Inferior parietal cortex (tissue), 1 donor: Measurements from ENCODE around the gene ZNF101.
A peak's percentile ranks its signal among the peaks of the same experiment; 100 is the strongest.

Experiments used
- DNase-seq: peaks from one replicate; pipeline ENCODE4 v3.0.0-alpha.2; 2016; ENCODE audit errors: extremely low spot score

The ZNF101 gene

DNA sequence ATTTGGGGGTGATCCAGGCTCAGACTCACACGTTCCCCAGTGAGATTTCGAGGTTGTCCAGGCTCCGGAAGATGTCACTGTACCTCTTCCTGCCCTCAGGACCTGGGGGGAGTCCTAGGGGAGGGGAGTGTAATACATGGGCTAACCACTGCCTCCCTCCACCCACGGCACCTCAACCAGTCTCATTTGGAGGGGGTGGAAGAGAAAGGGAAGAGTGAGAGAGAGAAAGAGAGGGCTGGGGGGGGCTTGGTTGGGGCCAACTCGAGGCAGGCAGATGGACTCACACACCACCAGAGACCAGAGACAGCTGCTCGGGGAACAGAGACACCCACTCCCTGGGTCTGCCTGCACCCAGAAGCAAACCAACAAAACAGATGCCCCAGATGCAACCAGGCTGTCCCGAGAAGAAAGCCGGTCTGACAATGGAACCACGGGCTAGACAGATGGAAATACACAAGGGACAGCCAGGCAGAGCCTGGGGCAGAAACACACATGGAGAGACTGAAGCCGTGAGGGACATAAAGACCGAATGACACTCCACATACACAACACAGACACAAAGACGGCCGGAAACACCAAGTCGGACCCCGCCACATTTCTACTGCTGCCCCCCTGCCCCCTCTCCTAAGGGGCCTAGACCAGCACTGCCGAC is 26.0 kb upstream of the ZNF101 start:
- DNase-seq = no peak

DNA sequence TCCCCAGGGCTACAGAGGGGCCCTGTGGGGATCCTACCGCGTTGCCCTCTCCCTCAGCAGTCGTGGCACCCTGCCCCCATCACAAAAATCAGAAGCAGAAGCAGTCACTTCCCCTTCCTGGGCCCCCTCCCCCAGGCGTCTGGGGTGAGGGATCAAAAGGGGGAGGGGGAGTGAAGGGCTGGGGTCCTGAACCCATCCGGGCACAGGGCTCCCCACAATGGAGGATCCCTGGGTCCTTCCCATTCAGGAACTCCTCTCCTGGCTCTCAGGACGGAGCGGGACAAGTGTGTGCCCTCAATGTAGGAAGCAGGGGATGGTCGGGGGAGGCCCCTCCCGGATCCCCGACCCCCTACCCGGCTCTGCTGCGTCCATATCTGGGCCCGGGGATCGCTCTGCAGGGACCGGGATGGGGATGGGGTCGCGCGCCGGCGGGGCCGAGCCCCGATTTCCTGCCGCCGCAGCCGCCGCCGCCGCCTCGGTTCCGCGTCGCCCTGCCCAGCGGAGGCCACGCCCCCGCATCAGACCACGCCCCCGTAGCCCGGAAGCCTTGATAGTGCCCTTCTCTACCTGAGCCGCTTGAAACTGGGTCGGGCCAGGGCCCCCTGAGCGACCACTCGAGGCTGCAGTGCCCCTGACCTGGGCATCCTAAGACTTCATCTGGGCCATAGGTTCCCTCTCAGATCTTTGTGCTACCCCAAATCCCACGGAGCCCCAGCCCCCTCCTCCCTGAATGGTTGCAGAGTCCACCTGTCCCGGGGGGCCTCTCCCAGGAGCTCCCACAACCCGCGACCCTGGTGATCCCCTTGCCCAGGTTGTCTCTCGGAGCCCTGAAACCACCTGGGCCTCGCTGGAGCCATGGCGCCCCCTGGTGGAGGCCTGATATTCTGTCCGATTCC is 25.2 kb upstream of the ZNF101 start, which contains the start of gene GMIP:
Gene GMIP (minus strand): TSS at position 500 of the 896 bp plus-strand sequence. CDS start 128 bp downstream, at position 372.
- peak; percentile 69 for DNase-seq

DNA sequence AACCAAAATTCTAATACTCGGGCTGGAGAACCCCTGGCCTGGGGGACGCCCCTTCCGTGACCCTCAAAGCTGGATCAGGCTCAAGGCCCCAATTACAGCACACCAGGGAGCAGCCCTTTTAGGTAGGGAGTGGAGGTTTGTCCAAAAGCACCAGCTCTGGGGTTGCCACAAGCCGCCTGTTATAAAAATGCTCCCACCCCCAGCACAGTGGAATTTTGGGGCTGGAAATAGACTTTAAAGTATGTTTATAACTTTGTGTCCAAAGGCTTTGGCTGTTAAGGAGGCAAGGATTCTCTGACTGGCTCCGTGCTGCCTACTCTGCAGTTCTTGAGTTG is 24.6 kb upstream of the ZNF101 start:
- no peak for DNase-seq

DNA sequence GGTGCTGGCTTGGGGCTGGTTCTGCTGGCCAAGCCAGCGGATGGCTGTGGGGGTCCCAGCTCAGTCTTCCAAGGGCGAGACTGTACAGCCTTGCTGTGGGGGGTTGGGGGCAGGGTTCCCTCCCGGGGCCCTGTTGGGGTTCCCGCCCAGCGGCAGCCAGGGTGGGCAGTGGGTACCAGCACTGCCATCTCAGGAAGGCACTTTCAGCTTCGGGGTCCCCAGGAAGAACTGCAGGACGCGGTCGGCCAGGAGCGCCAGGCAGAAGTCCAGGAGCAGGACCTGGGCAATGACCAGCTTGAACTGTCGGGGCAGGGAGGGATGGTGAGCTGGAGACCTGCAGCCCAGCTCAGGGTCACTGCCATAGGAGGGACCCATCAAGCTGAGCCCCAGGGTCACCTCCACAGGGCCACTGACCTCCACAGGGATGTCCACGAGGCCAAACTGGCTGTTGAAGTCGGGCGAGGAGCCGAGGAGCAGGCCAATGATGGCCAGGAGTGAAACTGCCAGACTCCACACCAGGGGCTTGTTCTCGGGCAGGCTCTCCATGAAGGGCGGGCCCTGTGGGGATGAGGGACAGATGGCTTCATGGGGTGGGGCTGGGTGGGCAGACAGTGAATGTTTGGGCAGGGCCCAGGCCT is 23.3 kb upstream of the ZNF101 start:
- no peak for DNase-seq

DNA sequence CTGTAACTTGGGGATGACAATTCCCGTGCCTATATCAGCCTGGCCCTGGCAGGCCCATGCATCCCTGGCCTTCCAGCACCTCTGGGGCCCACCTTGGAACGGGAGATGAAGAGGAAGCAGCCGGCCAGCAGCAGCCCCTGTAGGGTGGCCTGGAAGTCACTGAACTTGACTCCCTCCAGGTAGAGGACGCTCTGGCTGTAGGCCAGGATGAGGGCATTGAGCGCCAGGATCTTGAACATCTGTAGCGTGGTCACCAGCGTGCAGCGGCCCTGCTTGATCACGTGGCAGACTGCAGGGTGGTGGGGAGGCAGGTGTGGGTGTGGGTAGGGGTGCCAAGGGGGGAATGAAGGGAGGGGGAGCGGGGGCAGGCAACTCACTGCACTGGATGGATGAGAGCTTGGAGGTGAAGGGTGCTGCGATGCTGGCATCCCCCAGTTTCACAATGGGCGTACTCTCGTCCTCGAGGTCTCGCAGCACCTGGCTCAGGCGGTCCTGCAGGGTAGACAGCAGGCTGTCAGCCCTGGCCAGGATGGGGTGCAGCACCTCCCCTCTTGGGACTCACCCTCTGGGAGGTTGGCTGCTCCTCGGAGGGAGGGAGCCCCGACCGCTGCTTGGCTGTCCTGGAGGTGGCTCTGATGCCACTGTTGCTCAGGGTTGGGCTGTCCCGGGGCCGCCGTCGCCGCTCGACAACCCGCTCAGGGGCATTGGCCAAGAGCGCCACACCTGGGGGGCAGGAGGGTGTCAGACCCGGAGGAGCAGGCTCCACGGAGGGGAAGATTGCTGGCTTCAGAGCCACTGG is 21.4 kb upstream of the ZNF101 start:
- no peak for DNase-seq

DNA sequence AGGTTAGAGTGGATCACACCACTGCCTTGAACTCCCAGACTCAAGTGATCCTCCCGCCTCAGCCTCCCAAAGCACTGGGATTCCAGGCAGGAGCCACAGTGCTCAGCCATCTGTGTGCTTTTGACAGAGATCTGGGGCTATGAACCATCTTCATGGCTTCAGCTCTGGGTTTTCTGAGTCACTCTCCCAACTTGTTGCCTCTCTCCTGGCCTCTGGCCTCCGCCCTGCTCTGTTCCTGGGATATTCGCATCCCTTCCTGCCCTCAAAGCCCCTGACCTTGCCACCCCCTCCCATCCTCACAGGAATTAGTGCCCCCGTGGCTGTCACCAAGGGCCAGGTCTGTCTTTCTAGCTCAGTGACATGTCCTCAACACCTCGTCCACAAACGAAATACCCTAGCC is 19.5 kb upstream of the ZNF101 start:
- DNase-seq = no peak

DNA sequence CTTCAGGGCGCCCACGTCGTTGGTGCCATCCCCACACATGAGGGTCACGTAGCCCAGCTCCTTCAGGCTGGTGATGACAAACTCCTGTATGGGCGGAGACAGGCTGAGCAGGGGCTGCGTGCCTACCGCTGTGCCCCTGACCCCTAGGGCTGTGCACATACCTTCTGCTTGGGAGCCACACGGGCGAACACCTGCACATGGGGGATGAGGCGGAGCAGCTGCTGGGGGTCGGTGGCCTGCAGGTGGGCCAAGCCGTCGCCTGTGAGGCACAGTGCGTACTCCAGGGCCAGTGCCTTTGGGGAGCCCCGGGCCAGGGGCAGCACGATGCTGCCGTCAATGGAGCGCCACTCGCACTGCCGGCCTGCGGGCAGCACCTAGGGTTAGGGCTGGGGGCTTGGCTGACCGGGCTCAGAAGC is 19.1 kb upstream of the ZNF101 start:
- DNase-seq = no peak

DNA sequence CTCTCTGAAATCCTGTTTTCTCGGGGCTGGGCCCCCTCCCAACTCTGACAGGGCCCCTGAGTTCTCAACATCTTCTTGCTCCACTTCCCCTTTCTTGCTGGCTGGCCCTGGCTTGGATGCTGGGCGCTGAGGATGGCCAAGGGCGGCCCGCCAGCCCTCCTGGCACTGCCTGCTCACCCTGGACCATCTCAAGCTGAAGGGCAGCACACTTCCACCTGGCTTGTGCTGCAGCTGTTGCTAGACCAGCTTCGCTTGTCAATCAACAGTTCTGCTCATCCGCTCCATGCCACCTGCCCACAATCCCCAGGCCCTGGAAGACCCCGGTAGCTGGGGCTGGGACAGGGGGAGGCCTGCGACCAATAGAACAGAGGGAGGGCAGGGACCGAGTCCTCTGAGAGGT is 18.3 kb upstream of the ZNF101 start:
- no peak for DNase-seq

DNA sequence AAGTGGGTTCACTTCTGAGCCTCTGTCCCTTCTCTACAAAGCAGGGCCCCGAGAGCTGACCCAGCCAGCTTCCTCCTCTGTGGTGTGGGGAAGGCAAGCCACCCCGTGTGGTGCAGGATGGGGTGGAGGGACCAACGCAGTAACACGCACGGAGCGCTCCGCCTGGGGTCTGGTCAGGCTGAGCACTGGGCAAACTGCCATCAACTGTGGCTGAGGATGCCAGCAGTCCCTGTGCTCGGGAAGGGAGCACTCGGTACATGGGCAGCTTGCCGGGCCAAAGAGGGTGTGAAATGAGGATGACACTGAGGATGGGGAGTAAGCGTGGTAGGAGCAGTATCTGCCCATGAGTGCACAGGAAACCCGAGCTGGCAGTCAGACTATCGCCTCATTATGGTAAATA is 17.6 kb upstream of the ZNF101 start:
- DNase-seq = peak; percentile 35

DNA sequence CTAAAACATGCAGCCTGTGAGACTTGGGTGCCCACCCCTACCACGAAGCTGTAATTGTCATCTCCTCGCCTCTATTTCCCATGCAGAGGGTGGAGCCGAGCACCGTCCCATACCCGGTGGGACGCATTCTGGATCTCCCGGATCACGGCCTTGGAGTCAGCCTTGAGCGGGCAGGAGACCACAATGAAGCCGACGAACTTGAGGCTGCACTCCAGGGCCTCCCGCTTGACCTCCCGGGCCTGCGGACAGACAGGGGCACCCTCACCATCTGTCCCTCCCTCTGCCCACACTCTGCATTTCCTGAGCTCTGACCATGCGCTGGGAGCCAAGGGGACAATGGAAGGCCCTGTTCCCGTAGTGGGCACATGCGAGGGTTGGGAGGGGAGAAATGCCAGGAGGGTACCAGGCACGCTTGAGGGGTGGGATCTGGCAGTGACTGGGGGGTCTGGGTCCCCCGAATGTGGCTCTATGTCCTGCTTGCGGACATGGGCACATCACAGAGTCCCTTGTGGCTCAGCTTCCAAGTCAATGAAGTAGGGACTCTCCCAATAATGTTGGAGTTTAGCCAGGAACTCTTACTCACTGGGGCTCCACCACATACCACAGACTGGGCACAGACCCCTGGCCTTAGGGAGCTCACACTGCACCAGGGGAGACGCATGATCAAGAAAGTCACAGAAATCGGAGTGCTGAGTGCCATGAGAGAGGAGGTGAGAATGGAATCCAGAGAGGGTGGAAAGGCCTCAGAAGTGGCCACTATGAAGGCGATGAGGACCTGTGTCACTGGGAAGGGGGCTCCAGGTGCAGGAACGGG is 15.9 kb upstream of the ZNF101 start:
- no peak for DNase-seq

DNA sequence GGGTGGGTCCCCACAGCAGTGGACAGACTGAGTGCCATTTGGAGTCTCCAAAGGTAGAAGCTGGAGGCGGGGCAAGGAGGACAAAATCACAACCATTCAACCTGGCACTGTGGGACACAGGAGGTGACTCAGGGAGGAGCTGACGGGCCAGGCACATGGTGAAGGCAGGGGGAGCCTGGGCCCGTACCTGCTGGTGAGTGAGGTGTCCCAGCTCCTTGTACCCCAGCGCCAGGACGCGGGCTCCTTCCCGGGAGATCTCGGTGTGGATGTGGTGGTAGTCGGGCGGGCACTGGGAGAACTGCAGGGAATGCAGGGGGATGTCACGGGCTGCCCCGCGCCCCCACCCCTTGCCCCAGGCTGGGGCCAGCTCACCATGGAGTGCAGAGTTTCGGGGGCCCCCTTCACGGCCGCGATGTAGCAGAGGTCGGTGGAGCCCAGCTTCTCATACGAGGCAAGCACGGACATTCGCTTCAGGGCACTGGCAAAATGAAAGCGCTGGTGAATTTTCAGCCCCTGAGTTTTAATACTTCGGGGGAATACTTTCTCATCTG is 15.0 kb upstream of the ZNF101 start:
- DNase-seq = no peak

DNA sequence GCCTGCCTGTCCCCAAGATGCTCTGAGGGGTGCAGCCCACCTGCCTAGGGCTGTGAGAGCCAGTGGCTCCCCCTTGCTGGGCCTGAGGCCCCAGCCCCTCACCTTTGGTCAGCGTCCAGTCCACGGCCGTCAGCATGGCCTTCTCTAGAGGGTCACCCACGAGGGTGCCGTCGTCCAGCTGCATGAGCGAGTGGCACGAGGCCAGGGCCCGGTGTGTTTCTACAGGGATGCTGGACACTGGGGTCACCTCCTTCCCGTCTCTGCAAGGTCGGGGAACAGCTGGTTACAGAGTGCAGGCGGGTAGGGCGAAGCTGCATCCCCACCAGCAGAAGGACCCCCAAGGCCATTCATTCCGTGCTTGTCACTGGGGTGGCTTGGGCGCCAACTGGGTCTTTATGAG is 14.2 kb upstream of the ZNF101 start:
- no peak for DNase-seq

DNA sequence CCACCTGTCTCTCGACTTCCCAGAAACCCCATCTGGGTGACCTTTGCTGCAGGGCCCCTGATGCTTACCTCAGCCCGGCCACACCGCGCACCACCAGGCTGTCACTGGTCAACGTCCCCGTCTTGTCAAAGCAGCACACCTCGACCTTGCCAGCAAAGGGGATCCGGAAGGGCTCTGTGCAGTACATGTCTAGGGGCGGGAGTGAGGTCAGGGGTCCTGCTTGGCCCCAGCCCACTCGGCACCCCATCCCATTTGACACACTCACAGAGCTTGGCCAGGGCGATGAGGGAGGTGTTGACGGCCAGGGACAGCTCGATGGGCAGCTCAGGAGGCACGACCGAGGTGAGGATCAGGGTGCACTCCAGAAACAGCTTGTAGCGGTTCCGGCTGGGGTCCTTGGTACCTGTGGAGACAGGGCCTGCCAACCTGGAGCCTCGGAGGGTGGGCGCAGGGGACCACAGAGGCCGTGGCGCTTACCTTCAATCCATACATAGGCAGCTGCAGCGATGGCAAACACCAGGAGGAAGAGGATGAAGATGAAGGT is 13.5 kb upstream of the ZNF101 start:
- DNase-seq = no peak

DNA sequence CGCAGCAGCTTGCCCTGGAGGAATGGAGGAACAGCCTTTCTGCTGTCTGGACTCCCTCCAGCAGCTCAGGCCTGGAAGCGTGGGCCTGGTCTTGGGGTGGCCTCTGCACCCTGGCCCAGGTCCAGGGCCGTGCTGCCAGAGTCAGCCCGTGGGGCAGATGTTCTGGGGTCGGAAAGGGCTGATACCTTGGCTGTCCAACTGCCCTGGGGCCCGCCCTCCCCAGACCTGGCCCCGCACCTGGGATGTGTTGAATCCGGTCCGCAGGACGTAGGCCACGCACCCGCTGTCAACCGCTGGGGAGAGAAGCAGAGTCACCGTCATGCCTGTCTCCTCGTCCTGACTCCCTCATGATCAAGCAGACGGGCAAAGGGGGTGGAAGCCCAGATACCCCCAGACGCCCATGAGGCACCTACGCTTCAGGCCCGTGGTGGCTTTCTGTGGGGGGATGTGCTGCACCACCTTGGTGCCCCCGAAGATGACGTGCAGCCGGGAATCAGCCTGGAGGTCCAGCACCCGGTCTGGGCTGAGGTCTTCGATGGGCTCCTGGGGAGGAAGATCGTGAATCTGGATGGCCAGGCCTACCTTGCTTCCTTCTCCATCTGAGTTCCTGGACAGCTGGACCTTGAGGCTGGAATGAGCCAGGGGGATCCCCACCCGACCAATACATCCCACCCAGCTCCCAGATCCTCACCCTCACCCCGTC is 12.8 kb upstream of the ZNF101 start:
- no peak for DNase-seq

DNA sequence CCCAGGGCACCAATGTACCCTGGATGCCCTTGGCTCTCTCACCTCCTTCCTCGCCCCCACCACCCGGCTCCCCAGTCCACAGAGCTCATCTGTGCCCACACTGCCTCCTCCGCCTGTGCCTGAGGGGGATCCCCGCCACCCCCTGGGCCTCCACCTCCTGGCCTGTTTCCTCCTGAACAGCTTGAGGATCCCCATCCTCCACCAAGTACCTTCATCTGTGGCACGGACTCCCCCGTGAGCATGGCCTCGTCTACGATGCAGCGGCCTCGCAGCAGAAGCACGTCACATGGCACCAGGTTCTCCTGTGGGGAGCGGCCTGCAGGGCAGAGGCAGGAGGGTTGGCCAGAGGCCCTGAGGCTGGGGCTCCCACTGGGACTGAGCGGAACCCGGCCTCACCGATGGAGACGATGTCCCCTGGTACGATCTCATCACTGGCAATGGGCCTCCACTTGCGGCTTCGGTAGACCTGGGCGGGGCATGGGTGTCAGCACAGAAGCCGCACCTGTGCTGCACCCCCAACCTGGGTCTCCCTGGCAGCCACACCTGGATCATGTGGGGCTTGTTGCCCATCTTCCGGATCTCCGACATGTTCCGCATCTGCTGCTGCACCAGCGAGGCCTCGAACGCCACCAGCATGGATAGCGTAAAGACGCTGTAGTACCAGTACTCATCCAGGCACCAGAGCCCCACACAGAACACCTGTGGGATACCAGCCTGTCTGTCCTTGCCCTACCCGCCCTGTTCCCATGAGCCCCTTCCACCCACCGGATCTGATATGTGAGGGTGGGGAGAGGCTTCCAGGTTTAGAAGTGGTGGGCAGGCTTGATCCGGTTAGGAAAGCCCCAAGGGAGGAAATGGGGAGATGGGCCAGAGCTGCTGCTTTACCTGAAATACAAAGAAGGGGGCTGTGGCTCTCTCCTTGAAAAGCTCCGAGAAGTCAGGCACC is 11.9 kb upstream of the ZNF101 start:
- no peak for DNase-seq

DNA sequence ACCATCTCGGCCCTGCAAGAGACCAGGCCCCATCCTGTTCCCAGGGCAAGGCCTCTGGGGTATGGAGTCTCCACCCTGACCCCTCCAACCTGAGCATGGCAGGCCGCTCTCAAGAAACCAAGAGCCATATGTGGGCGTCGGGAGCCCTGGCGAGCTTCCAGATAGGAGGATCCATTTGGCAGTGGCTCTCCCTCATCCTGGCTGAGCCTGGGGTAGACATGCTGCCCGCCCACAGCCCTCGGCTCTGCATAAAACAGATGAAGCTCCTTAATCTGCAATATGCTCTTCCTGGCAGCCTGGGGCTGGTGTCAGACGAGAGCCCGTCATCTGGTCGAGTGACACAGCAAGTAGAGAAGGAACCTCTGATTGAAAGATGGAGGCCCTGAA is 11.2 kb upstream of the ZNF101 start:
- peak; percentile 31 for DNase-seq

DNA sequence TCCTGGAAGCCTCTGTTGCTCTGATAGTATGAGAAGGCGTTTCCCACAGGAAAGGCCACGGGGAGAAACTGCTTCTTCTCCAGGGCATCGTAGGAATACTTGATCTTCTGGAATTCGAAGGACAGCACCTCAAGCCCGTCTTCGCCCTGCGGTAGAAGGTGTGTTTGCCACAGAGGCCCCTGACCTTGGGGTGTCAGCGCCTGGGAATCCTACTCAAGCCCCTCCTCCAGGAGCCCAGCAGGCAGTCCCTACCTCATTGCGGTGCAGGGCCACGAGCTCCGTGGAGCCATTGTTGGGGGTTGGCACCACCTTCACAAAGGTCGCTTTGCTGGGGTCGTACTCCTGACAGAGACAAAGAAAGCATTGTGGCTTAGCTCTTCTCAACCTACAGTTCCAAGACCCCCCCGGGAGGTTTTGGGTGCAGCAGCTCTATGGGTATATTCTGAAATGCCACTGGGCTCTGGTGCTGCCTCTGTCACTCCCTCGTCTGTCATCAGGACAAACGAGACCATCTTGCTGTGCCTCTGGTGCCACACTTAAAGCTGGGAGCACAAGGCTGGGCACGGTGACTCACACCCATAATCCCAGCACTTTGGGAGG is 8.9 kb upstream of the ZNF101 start:
- DNase-seq = no peak

DNA sequence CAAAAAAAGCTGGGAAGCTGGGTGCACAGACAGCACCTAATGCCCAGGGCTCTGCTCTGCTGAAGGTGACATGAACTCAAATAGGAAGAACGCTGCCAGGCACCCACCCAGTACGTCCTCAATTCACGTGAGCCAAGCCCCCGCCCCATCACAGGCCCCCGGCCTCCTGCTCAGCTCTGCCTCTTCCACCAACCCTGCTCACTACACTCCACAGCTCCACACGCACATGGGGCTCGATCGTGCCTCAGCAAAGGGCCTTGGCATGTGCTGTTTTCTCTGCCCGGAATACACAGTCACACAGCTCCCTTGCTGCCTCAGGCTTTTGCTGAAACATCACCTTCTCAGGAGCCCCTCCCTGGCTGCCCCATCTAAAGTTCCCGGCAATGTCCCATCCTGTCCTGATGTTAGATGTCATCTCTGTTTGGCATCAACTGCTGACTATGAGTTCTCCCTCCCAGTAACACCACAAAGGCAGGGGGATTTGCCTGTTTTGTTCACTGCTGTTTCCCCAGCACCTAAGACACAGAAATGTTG is 7.4 kb upstream of the ZNF101 start:
- no peak for DNase-seq
